ENCODE data around the gene FNDC3A. TPM values are rescaled to one million over a fixed set of nuclear protein-coding genes. Genes with fewer than 3 reads are reported as not detected.
"Not testable (repeated sequence)": the region's sequence is repeated elsewhere in the genome, so short reads cannot be mapped to it uniquely, and the experiment has no call there.

The FNDC3A gene
- total RNA-seq, 1 donor from 2014 or later: 61.4 TPM

- no peaks in the 10 kb centered on the region for H3K4me1 ChIP-seq
- H3K27ac ChIP-seq: no peak overlapping the region
- H3K9me3 ChIP-seq: peaks cover 15% of the 10 kb centered on the region
- H3K27me3 ChIP-seq (ENCODE audit: low read depth): no peaks in the 10 kb centered on the region
- intact Hi-C loops (cut with DNase I): no loop called here
- H3K4me3 ChIP-seq: no peak overlapping the region
- DNase-seq (no peak), ATAC-seq (peak in 1 of 2 donors; percentile 54)
- H3K36me3 ChIP-seq: no peaks in the 10 kb centered on the region
- TF ChIP-seq CTCF (IDR thresholded peaks at IDR 0.05): no peak
Observed at GRCh38 chr13:48998641-48999292, 23.1 kb downstream of the FNDC3A start.

GRCh38 chr13:49000247-49000646 lies 24.5 kb downstream of the FNDC3A start:
- DNase-seq (no peak), ATAC-seq (no peak)
- Histone ChIP-seq H3K27me3 (ENCODE audit: low read depth) (no peaks in the 10 kb centered on the region), H3K4me3 (no peak overlapping the region), H3K9me3 (peaks cover 15% of the 10 kb centered on the region), H3K27ac (no peak overlapping the region), H3K4me1 (no peaks in the 10 kb centered on the region), H3K36me3 (no peaks in the 10 kb centered on the region)
- no peak for TF ChIP-seq CTCF (IDR thresholded peaks at IDR 0.05)
- intact Hi-C loops (cut with DNase I): no loop called here

GRCh38 chr13:49018986-49019635 lies 43.4 kb downstream of the FNDC3A start:
- ATAC-seq; H3K4me1 ChIP-seq; intact Hi-C loops (cut with DNase I); H3K36me3 ChIP-seq; H3K4me3 ChIP-seq; DNase-seq; H3K27ac ChIP-seq; H3K27me3 ChIP-seq (ENCODE audit: low read depth); H3K9me3 ChIP-seq: not testable (repeated sequence)

- no peak for TF ChIP-seq CTCF (IDR thresholded peaks at IDR 0.05)
- intact Hi-C loops (cut with DNase I): no loop called here
- DNase-seq (no peak), ATAC-seq (no peak)
- no peaks in the 10 kb centered on the region for H3K27me3 ChIP-seq (ENCODE audit: low read depth)
- H3K4me3 ChIP-seq: no peak overlapping the region
- H3K9me3 ChIP-seq: peaks cover 5% of the 10 kb centered on the region
- H3K27ac ChIP-seq: no peak overlapping the region
- no peaks in the 10 kb centered on the region for H3K36me3 ChIP-seq
- H3K4me1 ChIP-seq: no peaks in the 10 kb centered on the region
Observed at GRCh38 chr13:49020328-49020727, 44.6 kb downstream of the FNDC3A start.

GRCh38 chr13:49020940-49021553 lies 45.3 kb downstream of the FNDC3A start:
- TF ChIP-seq CTCF (IDR thresholded peaks at IDR 0.05): no peak
- no peak overlapping the region for H3K4me3 ChIP-seq
- no peaks in the 10 kb centered on the region for H3K27me3 ChIP-seq (ENCODE audit: low read depth)
- H3K9me3 ChIP-seq: peaks cover 5% of the 10 kb centered on the region
- intact Hi-C loops (cut with DNase I): no loop called here
- ATAC-seq (no peak), DNase-seq (no peak)
- no peaks in the 10 kb centered on the region for H3K4me1 ChIP-seq
- no peak overlapping the region for H3K27ac ChIP-seq
- no peaks in the 10 kb centered on the region for H3K36me3 ChIP-seq

GRCh38 chr13:49021953-49022352 lies 46.2 kb downstream of the FNDC3A start:
- ATAC-seq: no peak
- TF ChIP-seq CTCF (IDR thresholded peaks at IDR 0.05): no peak
- peaks cover 5% of the 10 kb centered on the region for H3K9me3 ChIP-seq
- H3K27ac ChIP-seq: no peak overlapping the region
- no peaks in the 10 kb centered on the region for H3K27me3 ChIP-seq (ENCODE audit: low read depth)
- no peak overlapping the region for H3K4me3 ChIP-seq
- H3K4me1 ChIP-seq: no peaks in the 10 kb centered on the region
- no peak for DNase-seq
- no peaks in the 10 kb centered on the region for H3K36me3 ChIP-seq
- intact Hi-C loops (cut with DNase I): no loop called here
